Measurements from ENCODE around the gene SLC25A42.
A peak's percentile ranks its signal among the peaks of the same experiment; 100 is the strongest.
"Not testable (repeated sequence)": the region's sequence is repeated elsewhere in the genome, so short reads cannot be mapped to it uniquely, and the experiment has no call there.

Gene SLC25A42

DNA sequence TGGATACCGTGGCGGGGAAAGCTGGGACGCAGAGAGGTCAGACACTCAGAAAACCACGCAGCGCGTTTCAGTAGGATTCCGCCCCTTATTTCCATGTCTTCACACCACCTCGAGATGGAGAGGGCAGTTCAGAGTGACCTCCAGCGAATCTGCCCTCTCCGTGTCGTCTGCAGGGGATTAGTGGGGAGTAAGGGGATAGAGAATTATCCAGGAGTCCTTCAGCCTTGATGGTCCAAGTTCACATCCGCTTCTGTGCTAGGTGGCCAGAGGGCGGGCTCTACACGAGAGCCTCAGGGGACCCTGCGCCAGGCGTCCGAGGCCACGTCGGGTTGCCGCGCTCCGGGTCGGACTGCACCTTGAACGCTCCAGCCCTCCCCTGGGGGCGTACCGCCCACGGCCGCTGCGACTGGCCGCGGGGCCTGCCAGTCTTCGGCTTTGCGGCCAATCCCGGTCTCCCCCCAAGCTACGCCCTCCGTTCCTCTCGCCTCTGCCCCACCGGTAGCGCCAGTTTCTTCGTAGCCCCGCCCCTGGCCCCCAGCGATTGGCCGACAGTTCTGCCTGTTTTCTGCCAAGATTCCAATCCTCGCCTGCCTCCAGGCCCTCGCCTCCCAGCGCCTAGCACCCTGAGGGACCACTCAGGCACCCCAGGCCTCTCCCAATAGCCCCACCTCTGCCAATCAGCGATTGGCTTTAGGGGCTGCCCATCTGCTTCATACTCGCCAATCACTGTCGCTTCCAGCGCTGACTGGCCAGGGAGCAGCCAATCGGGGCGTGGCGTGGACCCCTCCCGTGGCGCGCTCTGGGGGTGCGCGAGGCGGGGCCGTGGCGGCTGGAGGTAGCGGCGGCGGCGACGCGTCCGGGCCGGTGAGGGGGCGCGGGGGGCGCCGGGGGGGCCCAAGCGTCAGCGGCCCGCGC is at the start of gene SLC25A42:
Gene SLC25A42 (plus strand): TSS at position 812 of the 915 bp plus-strand sequence. CDS start 32,131 bp downstream, outside the sequence.
- peak; percentile 99 for DNase-seq

- no peak for DNase-seq
These were observed 42.7 kb upstream of the SLC25A42 start for GRCh38 chr19:19021115-19021514.

- DNase-seq = no peak
These were observed 41.3 kb upstream of the SLC25A42 start for GRCh38 chr19:19022380-19022961.

- not testable (repeated sequence) for DNase-seq
These were observed 40.4 kb upstream of the SLC25A42 start for GRCh38 chr19:19023376-19023775.

DNA sequence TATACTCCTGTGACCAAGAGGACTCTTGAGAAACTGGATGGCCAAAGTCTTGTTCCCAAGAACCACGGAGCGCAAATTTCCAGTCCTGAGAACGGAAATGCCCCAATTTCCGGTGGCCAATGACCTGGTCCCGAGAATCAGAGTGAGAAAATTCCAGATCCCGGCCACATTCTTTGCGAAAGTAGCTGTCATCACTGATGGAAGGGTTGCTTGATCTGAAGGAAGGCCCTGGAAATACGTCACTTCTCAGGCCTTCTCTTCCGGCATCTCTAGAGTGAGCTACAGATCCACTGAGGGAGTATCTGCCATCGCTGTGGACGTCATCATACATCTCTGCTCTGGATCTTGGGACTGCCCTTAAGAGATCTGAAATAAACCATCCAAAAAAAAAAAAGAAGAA is 37.9 kb upstream of the SLC25A42 start:
- DNase-seq = no peak

- no peak for DNase-seq
These were observed 37.4 kb upstream of the SLC25A42 start for GRCh38 chr19:19026299-19026971.

DNA sequence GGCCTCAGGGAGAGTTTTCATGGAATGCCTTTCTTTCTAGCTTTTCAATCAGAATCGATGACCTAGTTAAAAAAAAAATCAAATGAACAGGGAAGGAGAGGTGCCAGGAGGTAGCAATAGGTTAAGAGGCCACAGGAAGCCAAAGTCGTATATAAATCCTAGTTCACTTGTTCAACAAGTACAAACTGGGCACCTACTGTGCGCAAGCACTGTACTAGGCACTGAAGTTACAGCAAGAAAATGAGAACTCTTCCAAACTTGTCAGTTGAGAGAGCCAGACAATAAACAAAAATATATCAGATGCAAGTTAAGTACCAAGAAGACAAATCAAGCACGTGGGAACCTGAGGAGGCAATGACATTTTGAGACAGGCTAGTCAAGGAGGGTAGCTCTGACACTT is 36.6 kb upstream of the SLC25A42 start:
- DNase-seq = no peak

GRCh38 chr19:19028526-19028925 is 35.3 kb upstream of the SLC25A42 start:
- DNase-seq = no peak

DNA sequence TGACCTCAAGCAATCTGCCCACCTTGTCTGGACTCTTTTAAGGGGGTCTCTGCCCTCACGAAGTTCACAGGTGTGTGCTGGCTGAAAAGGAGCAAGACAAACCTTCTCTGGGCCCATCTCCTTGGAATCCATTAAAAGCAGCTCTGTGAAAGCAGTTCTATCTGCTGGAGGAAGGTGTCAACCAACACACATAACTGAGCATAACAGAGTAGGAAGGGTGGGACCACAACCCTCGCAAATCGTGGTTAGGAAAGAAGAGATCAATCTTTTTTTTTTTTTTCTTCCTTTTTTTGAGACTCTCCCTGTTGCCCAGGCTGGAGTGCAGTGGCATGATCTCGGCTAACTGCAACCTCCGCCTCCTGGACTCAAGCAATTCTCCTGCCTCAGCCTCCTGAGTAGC is 31.9 kb upstream of the SLC25A42 start:
- DNase-seq = no peak

GRCh38 chr19:19032420-19033175 is 31.2 kb upstream of the SLC25A42 start:
- DNase-seq = peak; percentile 77

DNA sequence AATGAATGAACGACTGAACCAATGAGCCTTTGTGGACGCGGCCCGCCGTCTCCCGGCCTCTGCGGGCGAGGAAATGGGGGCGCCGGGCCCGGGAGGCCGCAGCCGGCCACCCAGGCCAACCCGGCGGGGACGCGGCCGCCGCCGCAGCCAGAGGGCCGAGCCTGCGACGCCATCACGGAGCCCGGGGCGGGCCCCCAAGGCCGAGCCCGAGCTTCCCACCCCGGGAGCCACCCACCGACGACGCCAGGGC is 30.7 kb upstream of the SLC25A42 start:
- DNase-seq = peak; percentile 17

DNA sequence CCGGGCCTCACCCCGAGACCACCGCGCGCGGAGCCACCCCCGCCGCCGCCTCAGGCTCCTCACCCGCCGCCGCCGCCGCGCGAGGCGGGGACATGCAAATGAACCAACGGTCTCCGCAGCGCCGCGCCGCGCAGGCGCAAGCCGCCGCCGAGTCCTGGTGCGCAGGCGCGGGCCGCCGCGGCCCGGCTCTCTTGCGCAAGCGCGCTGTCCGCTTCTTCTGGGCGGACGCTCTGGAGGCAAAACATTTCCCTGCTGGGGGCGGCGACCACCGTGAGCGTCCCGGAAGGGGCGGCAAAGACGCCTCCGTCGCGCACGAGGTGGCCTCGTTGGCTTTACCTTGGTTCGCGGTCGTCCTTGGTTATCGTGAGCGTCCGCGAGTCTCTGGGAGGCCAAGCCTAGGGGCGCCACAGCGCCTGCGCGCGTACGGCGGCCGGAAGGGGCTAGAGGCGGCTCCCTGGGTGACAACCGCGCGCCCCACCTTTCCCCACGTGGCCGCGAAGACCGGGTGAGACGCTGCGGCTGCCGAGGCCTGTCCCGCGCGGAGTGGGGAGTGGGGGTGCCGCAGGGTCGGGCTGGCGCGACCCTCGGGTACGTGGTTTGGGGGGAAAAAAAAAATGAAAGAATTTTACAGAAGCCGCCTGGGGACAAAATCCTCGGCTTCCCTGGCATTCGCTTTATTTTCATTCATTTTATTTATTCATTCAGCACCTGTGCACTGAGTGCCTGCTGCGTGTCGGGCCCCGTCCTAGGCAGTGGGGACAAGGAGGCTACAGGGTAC is 30.2 kb upstream of the SLC25A42 start, which contains the start of the genes ARMC6 and SUGP2:
Gene ARMC6 (plus strand): TSS at position 178 of the 778 bp plus-strand sequence. CDS start 607 bp downstream, outside the sequence.
Gene SUGP2 (minus strand): TSS at position 92 of the 778 bp plus-strand sequence. CDS start 2,446 bp downstream, outside the sequence.
- peak; percentile 83 for DNase-seq

- peak; percentile 46 for DNase-seq
These were observed 29.6 kb upstream of the SLC25A42 start for GRCh38 chr19:19034204-19034624.

DNA sequence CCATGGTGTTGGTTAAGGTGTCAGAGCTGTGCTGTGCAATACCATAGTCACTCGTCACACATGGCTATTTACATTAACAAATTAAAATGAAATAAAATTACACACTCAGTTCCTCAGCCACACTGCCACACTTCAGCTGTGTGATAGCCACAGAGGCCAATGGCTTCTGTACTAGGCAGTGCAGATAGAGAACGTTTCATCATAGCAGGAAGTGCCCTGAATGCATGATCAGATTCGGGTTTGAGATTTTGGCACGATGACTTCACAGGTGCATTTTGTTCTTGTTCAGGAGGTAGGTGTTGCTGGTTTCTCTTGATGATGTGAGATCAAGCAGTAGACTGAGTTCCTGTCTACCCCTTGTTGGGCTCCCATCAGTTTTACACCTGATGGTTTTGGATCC is 23.9 kb upstream of the SLC25A42 start:
- DNase-seq = peak; percentile 29

DNA sequence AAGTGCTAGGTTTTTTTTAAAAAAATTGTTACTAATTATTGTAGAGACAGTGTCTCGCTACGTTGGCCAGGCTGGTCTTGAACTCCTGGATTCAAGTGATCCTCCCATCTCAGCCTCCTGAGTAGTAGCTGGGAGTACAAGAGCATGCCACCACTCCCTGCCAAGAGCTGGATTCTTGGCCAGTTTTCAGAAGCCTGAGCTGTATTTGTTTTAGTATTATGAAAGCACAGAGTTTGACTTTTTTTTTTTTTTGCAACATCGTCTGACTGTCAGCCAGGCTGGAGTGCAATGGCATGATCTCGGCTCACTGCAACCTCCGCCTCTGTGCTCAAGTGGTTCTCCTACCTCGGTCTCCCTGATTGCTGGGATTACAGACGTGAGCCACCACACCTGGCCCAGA is 23.4 kb upstream of the SLC25A42 start:
- DNase-seq = no peak

- no peak for DNase-seq
These were observed 21.0 kb upstream of the SLC25A42 start for GRCh38 chr19:19042732-19043280.

GRCh38 chr19:19043481-19043880 is 20.3 kb upstream of the SLC25A42 start:
- DNase-seq = no peak

DNA sequence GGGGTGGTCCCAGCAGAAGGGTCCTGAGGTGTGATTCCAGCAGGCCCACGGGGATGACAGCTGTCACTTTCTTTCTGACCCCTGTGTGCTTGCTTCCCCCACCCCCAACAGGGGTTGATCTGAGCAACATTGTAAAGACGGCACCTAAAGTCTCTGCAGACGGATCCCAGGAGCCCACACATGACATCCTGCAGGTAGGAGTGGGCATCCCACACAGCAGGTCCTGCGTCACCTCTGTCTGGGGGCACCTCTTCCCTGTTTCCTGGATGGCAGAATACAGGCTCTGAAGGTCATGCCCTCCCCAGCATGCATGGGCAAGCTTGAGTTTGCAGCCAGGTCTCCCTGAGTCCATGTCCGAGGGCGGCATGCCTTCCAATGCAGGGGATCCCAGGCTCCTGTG is 19.9 kb upstream of the SLC25A42 start:
- DNase-seq = no peak

- no peak for DNase-seq
These were observed 14.4 kb upstream of the SLC25A42 start for GRCh38 chr19:19049406-19049805.

DNA sequence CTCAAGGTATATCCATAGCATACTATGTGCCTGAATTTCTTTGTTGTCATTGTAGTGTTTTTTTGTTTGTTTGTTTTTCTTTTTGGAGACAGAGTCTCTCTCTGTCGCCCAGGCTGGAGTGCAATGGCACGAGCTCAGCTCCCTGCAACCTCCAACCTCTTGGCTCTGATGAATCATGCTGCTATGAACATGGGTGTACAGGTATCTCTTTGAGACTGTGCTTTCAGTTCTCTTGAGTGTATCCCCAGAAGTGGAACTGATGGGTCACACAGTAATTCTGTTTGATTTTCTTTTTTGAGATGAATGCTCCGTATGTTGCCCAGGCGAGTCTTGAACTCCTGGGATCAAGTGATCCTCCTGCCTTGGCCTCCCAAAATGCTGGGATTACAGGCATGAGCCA is 13.7 kb upstream of the SLC25A42 start:
- DNase-seq = no peak

DNA sequence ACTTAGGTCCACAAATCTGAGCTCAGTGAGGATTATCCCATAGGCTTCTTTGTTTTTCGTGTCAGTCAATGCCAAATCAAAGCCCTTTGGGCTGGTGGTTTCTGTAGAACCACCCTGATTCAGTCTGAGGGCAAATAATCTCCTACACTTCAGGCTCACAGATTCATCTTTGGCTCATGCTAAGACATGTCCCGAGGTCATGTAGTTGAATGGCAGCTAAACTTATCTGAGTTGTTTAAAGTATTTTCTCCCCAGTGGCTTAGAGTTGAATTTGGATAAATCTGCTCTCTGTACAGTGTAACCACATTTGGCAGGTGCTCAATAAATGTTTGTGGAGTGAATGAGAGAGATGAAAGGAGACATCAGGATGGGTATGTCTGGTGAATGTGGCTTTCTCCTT is 13.1 kb upstream of the SLC25A42 start:
- DNase-seq = no peak
